Pancreas (tissue), 10 donors: Measurements from ENCODE around the gene PDE10A. TPM values are rescaled to one million over a fixed set of nuclear protein-coding genes. Genes with fewer than 3 reads are reported as not detected.

Experiments
- ATAC-seq, 4 donors: fragments of 200-7000 bp; cut with Tn5 transposase; one replicate each; pipeline versions ENCODE4 v1.8.0 to v1.9.1; 2020; ENCODE audit warnings: mild to moderate bottlenecking in 4 of 4, moderate library complexity in 4 of 4
- DNase-seq, 6 donors: peaks; one replicate each; pipeline ENCODE4 v3.0.0-alpha.2; 2020
- FAIRE-seq: peaks from 2 replicates; lab custom pipeline; 2012; peaks lifted over from hg19 to GRCh38; lab: Jason Lieb, UNC
- H3K27ac ChIP-seq, 4 donors: fragments of 200-600 bp; sonication (generic); 1 replicate in 3 of 4; 2 replicates in 1 of 4; pipeline versions ENCODE4 v1.5.0 to v1.8.0; 2020
- H3K27me3 ChIP-seq, 4 donors: fragments of 200-600 bp; one replicate each; pipeline ENCODE4 v1.8.0; 2021
- H3K36me3 ChIP-seq, 3 donors: fragments of 200-600 bp; sonication (generic) in 1 of 3; one replicate each; pipeline versions ENCODE4 v1.5.0 to v1.8.0; 2020 to 2021
- H3K4me1 ChIP-seq, 3 donors: fragments of 200-600 bp; one replicate each; pipeline ENCODE4 v1.8.0; 2021
- H3K4me3 ChIP-seq, 4 donors: fragments of 200-600 bp; sonication (generic) in 2 of 4; one replicate each; pipeline versions ENCODE4 v1.5.0 to v1.8.0; 2020 to 2021
- H3K9me3 ChIP-seq, 4 donors: fragments of 200-600 bp; one replicate each; pipeline ENCODE4 v1.8.0; 2021
- WGBS, 2 donors: extraction: QIAGEN DNeasy Blood & Tissue Kit; methylation state at CpG; one replicate each; pipeline ENCODE4 v1.1.7; 2013; 5-methylcytosine and 5-hydroxymethylcytosine counted together
- intact Hi-C, 3 donors: fragments of 100-400 bp; cut with DNase I; formaldehyde crosslinking; loops; one replicate each; pipeline versions ENCODE4 v1.11.1 to v1.14.2; 2022
- polyA plus RNA-seq, 2 donors: library from polyadenylated mRNA; stranded (reverse); fragments of 200-250 nt; gene quantifications; one replicate each; pipeline ENCODE4 v1.2.3, GENCODE V29; 2013
- total RNA-seq, 6 donors: library from RNA; stranded (reverse); fragmentation: NEBNext Ultra II Directional in 4 of 6; extraction: Animal tissue kit (Norgen Biotek cat#: 25700) in 4 of 6; gene quantifications; one replicate each; pipeline versions ENCODE4 v1.2.1 to v1.2.4, GENCODE V29; 2021 to 2023
- TF ChIP-seq, protein P1 (sequence below), 4 donors: fragments of 200-600 bp; sonication (generic) in 3 of 4; IDR thresholded peaks; one replicate each; pipeline versions ENCODE4 v1.5.0 to v1.8.0; 2021; ENCODE audit warnings: antibody characterized with exemption in 4 of 4
- donor health status: healthy with polysubstance abuse.
- donor health status: DM: no; HTN: no; CAD: no; lungs with moderate emphysema.
- donor health status: DM: no; HTN: no; CAD: no.
- donor health status: control.
- donor health status: control.
- donor health status: Bipolar disorder and iron deficiency.
- donor health status: DM: yes; HTN: yes; CAD: no.
- donor health status: DM: no; HTN: no; CAD: no.
- donor health status: DM: no; HTN: no; CAD: no.
- donor health status: DM: yes; HTN: yes; CAD: no.

Gene PDE10A
- total and polyA plus RNA-seq, 8 donors, result 0.83 to 5.7 (median 2.7) TPM

DNA sequence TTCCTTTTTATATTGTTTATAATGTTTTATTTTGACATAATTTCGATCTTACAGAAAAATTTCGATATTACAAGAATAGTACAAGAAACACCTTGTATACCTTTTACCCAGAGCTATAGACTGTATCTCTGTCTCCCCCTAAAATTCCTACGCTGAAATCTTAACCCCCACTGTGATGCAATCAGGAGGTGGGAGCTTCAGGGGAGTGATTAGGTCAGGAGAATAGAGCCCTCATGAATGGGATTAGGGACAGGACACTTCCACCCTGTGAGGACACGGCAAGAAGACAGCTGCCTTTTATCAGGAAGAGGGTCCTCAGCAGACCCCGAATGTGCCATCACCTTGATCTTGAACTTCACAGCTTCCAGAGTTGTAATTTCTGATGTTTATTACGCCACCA is 204.9 kb downstream of the PDE10A start:
- FAIRE-seq, result no peak
- no peaks in the 10 kb centered on the region for H3K4me1 ChIP-seq
- TF ChIP-seq, protein P1, sequence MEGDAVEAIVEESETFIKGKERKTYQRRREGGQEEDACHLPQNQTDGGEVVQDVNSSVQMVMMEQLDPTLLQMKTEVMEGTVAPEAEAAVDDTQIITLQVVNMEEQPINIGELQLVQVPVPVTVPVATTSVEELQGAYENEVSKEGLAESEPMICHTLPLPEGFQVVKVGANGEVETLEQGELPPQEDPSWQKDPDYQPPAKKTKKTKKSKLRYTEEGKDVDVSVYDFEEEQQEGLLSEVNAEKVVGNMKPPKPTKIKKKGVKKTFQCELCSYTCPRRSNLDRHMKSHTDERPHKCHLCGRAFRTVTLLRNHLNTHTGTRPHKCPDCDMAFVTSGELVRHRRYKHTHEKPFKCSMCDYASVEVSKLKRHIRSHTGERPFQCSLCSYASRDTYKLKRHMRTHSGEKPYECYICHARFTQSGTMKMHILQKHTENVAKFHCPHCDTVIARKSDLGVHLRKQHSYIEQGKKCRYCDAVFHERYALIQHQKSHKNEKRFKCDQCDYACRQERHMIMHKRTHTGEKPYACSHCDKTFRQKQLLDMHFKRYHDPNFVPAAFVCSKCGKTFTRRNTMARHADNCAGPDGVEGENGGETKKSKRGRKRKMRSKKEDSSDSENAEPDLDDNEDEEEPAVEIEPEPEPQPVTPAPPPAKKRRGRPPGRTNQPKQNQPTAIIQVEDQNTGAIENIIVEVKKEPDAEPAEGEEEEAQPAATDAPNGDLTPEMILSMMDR (IDR thresholded peaks at IDR 0.05), result no peak
- DNase-seq, result no peak
- no peak overlapping the region for H3K27ac ChIP-seq
- H3K4me3 ChIP-seq, result no peak overlapping the region
- H3K36me3 ChIP-seq, result no peaks in the 10 kb centered on the region
- intact Hi-C loops, result no loop called here
- WGBS, 2 donors, result 55 to 59% methylated on average over 6 of the region's 6 CpGs
- ATAC-seq, result no peak
- H3K9me3 ChIP-seq, result no peaks in the 10 kb centered on the region
- no peaks in the 10 kb centered on the region for H3K27me3 ChIP-seq

DNA sequence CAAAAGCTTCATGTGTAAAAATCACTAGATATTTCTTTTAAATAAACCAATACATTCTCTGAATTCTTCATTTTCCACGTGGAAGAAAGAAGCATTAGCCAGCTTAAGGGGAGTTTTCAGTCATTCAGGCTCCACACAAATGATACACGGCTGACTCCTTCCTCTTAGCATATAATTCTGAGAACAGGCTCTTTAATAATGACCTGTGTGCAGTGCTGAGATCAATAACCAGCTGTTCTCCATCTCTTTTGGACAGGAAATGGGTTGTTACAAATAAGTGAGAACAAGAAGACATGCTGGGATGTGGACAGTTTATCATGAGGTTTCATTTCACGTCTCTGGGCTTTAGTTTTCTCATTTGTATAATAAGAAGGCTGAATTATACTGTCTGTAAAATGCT is 206.8 kb downstream of the PDE10A start:
- ATAC-seq (no peak), DNase-seq (no peak), FAIRE-seq (no peak)
- no peaks in the 10 kb centered on the region for H3K9me3 ChIP-seq
- no peak overlapping the region for H3K27ac ChIP-seq
- H3K27me3 ChIP-seq, result no peaks in the 10 kb centered on the region
- WGBS, 2 donors, result 20 to 23% methylated on average over 3 of the region's 3 CpGs
- H3K4me1 ChIP-seq, result no peaks in the 10 kb centered on the region
- no peak overlapping the region for H3K4me3 ChIP-seq
- TF ChIP-seq, protein P1 (IDR thresholded peaks at IDR 0.05), result no peak
- intact Hi-C loops, result no loop called here
- no peaks in the 10 kb centered on the region for H3K36me3 ChIP-seq

DNA sequence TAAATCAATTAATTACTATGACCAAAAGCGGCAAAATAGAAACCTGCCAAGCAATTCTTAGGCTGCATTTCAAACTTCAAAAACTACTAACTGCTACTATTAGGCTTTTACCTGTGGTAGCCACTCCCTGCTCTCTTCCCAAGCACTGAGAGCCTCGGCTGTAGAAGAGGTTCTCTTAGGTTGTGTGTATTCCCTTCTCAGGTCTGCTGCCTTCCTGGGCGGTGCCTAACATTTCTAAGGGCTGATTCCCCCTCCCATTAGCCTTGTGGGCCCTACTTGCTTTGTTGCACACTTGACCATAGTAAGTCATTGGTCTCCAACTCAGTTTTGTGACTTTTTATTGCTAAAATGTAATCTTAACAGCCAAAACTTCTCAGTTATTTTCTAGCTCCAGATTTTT is 207.6 kb downstream of the PDE10A start:
- H3K36me3 ChIP-seq, result no peaks in the 10 kb centered on the region
- intact Hi-C loops, result no loop called here
- ATAC-seq (no peak), DNase-seq (no peak), FAIRE-seq (no peak)
- no peak overlapping the region for H3K4me3 ChIP-seq
- H3K9me3 ChIP-seq, result no peaks in the 10 kb centered on the region
- no peaks in the 10 kb centered on the region for H3K27me3 ChIP-seq
- H3K27ac ChIP-seq, result no peak overlapping the region
- WGBS, 2 donors, result 59 to 65% methylated on average over 3 of the region's 3 CpGs
- TF ChIP-seq, protein P1 (IDR thresholded peaks at IDR 0.05), result no peak
- no peaks in the 10 kb centered on the region for H3K4me1 ChIP-seq

DNA sequence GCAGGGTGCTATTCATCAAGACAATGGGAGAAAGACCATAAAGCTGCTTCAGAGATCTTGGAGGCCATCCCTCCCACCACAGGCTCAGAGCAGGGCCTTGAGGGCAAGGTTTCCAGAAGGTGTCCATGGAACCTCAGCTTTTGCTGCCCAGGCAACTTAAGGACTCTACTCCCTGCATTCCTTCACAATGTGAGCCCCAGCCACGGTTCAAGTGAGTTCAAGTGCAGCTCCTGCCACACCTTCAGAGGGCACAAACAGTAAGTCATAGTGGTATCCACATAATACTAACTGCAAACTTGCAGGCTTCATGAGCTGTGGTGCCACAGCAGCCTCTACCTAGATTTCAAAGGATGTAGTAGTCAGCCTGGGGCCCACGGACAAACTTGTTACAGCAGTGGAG is 209.6 kb downstream of the PDE10A start:
- H3K4me3 ChIP-seq, result no peak overlapping the region
- H3K9me3 ChIP-seq, result no peaks in the 10 kb centered on the region
- intact Hi-C loops, result no loop called here
- ATAC-seq (no peak), FAIRE-seq (no peak), DNase-seq (no peak)
- no peaks in the 10 kb centered on the region for H3K4me1 ChIP-seq
- TF ChIP-seq, protein P1 (IDR thresholded peaks at IDR 0.05), result no peak
- 60 to 87% methylated on average over 2 of the region's 2 CpGs for WGBS, 2 donors
- H3K36me3 ChIP-seq, result no peaks in the 10 kb centered on the region
- H3K27me3 ChIP-seq, result no peaks in the 10 kb centered on the region
- H3K27ac ChIP-seq, result no peak overlapping the region

DNA sequence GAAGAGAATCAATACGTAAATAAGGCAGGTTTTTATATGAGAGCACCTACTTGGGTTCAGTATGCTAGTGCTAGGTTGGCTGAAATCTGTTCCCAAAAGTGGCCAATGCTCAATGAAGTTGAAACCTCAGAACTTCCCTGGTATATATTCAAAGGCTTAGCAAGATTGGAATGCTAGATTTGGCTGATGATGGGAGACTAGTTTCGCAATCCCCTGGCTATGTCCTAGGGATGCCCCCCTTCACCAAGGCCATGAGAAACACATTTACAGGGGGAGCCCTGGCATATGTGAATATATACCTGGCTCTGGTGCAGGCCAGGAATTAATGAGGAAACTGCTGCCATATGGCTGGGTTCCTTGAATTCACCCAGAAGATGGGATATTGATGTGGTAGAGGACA is 211.2 kb downstream of the PDE10A start:
- DNase-seq (no peak), ATAC-seq (no peak), FAIRE-seq (no peak)
- H3K27me3 ChIP-seq, result no peaks in the 10 kb centered on the region
- no peaks in the 10 kb centered on the region for H3K9me3 ChIP-seq
- WGBS, 2 donors, result 76 to 80% methylated on average over 2 of the region's 2 CpGs
- no peak overlapping the region for H3K27ac ChIP-seq
- intact Hi-C loops, result no loop called here
- H3K4me3 ChIP-seq, result no peak overlapping the region
- TF ChIP-seq, protein P1 (IDR thresholded peaks at IDR 0.05), result no peak
- no peaks in the 10 kb centered on the region for H3K4me1 ChIP-seq
- H3K36me3 ChIP-seq, result no peaks in the 10 kb centered on the region
